Lower leg skin (tissue), 4 donors: ENCODE data around the gene CASK. TPM values are rescaled to one million over a fixed set of nuclear protein-coding genes. Genes with fewer than 3 reads are reported as not detected.

Source experiments
- DNase-seq, 2 donors: peaks; one replicate each; pipeline ENCODE4 v3.0.0-alpha.2; 2019; ENCODE audit warnings: low spot score in 2 of 2
- H3K4me3 ChIP-seq: fragments of 200-600 bp; sonication (generic); 2 replicates; pipeline ENCODE4 v1.5.1; 2017; ENCODE audit warnings: mild to moderate bottlenecking, low read depth; ENCODE audit not compliant: poor library complexity, severe bottlenecking
- CTCF ChIP-seq, 3 donors: fragments of 450-650 bp; IDR thresholded peaks; one replicate each; pipeline ENCODE4 v1.5.1; 2016; ENCODE audit warnings: antibody characterized with exemption in 3 of 3, mild to moderate bottlenecking in 3 of 3, moderate library complexity in 2 of 3
- POLR2A ChIP-seq, 2 donors: fragments of 450-650 bp; IDR thresholded peaks; one replicate each; pipeline ENCODE4 v1.6.1; 2016 to 2017; ENCODE audit warnings: antibody characterized with exemption in 2 of 2, mild to moderate bottlenecking in 1 of 2, moderate library complexity in 1 of 2
- WGBS, 2 donors: methylation state at CpG; one replicate each; pipeline ENCODE4 v1.1.5; 2018; 5-methylcytosine and 5-hydroxymethylcytosine counted together
- intact Hi-C: fragments of 100-400 bp; cut with DNase I; formaldehyde crosslinking; loops from one replicate; pipeline ENCODE4 v1.15.0; 2023; ENCODE audit warnings: low total_unique reads
- total RNA-seq, 4 donors: library from RNA; depleted of rRNA; stranded (reverse); fragments of >200 nt; gene quantifications; one replicate each; pipeline ENCODE4 v1.1.0, GENCODE V29; 2016

CASK gene
- total RNA-seq, 4 donors from 2014 or later = 22.7 to 43.2 (median 26.8) TPM

- no peak for DNase-seq
- TF ChIP-seq POLR2A (IDR thresholded peaks at IDR 0.05) (no peak), CTCF (IDR thresholded peaks at IDR 0.05) (no peak)
- no peak overlapping the region for H3K4me3 ChIP-seq
- 81 to 87% methylated on average over 2 of the region's 2 CpGs for WGBS, 2 donors
- intact Hi-C loops = no loop called here
Observed at GRCh38 chrX:41630091-41630490, 293.3 kb downstream of the CASK start.

GRCh38 chrX:41629539-41629938, 293.8 kb downstream of the CASK start:
- H3K4me3 ChIP-seq = no peak overlapping the region
- intact Hi-C loops = no loop called here
- 88 to 100% methylated on average over 1 of the region's 1 CpG for WGBS, 2 donors
- no peak for DNase-seq
- TF ChIP-seq POLR2A (IDR thresholded peaks at IDR 0.05) (no peak), CTCF (IDR thresholded peaks at IDR 0.05) (no peak)

GRCh38 chrX:41621222-41621723, 302.1 kb downstream of the CASK start:
- DNase-seq = no peak
- intact Hi-C loops = no loop called here
- TF ChIP-seq POLR2A (IDR thresholded peaks at IDR 0.05) = no peak
- no peak for TF ChIP-seq CTCF (IDR thresholded peaks at IDR 0.05)
- no peak overlapping the region for H3K4me3 ChIP-seq
- WGBS, 2 donors = 67 to 78% methylated on average over 5 of the region's 5 CpGs

GRCh38 chrX:41619221-41619620, 304.1 kb downstream of the CASK start:
- intact Hi-C loops = no loop called here
- DNase-seq = no peak
- no peak overlapping the region for H3K4me3 ChIP-seq
- TF ChIP-seq CTCF (IDR thresholded peaks at IDR 0.05) (no peak), POLR2A (IDR thresholded peaks at IDR 0.05) (no peak)

GRCh38 chrX:41616935-41617334, 306.4 kb downstream of the CASK start:
- no peak for DNase-seq
- 77 to 82% methylated on average over 3 of the region's 3 CpGs for WGBS, 2 donors
- no peak overlapping the region for H3K4me3 ChIP-seq
- intact Hi-C loops = no loop called here
- TF ChIP-seq CTCF (IDR thresholded peaks at IDR 0.05) = no peak
- no peak for TF ChIP-seq POLR2A (IDR thresholded peaks at IDR 0.05)

- TF ChIP-seq POLR2A (IDR thresholded peaks at IDR 0.05) (no peak), CTCF (IDR thresholded peaks at IDR 0.05) (no peak)
Observed at GRCh38 chrX:41616255-41616654, 307.1 kb downstream of the CASK start.

More at GRCh38 chrX:41616255-41616654, 307.1 kb downstream of the CASK start:
- no peak for DNase-seq
- intact Hi-C loops = no loop called here
- H3K4me3 ChIP-seq = no peak overlapping the region
